SK-N-MC (cell line): ENCODE measurements around the gene RAD21L1.
"Not testable (repeated sequence)": the region's sequence is repeated elsewhere in the genome, so short reads cannot be mapped to it uniquely, and the experiment has no call there.

Experiments
- DNase-seq: peaks from one replicate; pipeline ENCODE4 v3.0.0-alpha.2; 2011; ENCODE audit warnings: low read depth, low spot score
- H3K27ac ChIP-seq: fragments of 200-600 bp; sonication (generic); 2 replicates; pipeline ENCODE4 v1.5.1; 2016; ENCODE audit warnings: mixed run types
- H3K36me3 ChIP-seq: fragments of 200-600 bp; sonication (generic); 2 replicates; pipeline ENCODE4 v1.6.1; 2017; ENCODE audit warnings: antibody characterized with exemption, low read length, mixed read lengths; ENCODE audit not compliant: insufficient read depth
- H3K4me3 ChIP-seq: fragments of 200-600 bp; sonication (generic); 2 replicates; pipeline ENCODE4 v1.5.1; 2016
- H3K9ac ChIP-seq: fragments of 200-600 bp; sonication (generic); 2 replicates; pipeline ENCODE4 v1.8.0; 2017; ENCODE audit warnings: mixed run types, mixed read lengths; ENCODE audit not compliant: insufficient read length
- H3K9me3 ChIP-seq: fragments of 200-600 bp; sonication (generic); 2 replicates; pipeline ENCODE4 v1.6.1; 2017; ENCODE audit warnings: low read depth, mild to moderate bottlenecking, antibody characterized with exemption, low read length, moderate library complexity, mixed read lengths
- EZH2 ChIP-seq: fragments of 200-600 bp; sonication (generic); IDR thresholded peaks from one replicate; pipeline ENCODE4 v1.6.1; 2017; ENCODE audit warnings: antibody characterized with exemption
- FOXP2 ChIP-seq: optimal IDR thresholded peaks from 2 replicates; pipeline ENCODE3; 2011; ENCODE audit warnings: mild to moderate bottlenecking, moderate library complexity; ENCODE audit not compliant: insufficient read depth; ENCODE audit errors: extremely low read length, control extremely low read depth
- POLR2AphosphoS5 ChIP-seq: IDR thresholded peaks from 2 replicates; pipeline ENCODE4 v1.6.1; 2012; ENCODE audit warnings: mild to moderate bottlenecking, low read depth, low read length, borderline replicate concordance

Gene RAD21L1

DNA sequence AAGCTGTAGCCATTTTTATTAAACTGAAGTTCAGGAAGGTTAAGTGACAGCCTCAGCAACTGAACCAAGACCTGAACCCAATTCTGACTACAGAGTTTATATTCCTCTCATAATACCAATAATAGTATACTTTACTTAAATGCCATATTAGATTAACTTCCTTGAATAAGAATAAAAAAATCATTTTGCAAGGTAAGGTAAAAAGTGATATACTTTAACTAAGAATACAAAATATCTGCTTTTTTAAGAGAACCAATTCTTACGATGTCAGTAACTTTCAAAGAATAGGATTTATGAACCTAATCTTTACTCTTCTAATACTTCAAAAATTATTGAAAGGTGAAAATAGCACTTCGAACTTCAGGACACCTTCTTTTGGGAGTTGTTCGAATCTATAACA is 3.7 kb downstream of the RAD21L1 start:
- TF ChIP-seq POLR2AphosphoS5 (no peak), EZH2 (no peak), FOXP2 (no peak)
- Histone ChIP-seq H3K9ac (no peak overlapping the region), H3K36me3 (no peaks in the 10 kb centered on the region)

GRCh38 chr20:1232286-1233111 is 6.7 kb downstream of the RAD21L1 start:
- Histone ChIP-seq H3K27ac (no peak overlapping the region), H3K36me3 (no peaks in the 10 kb centered on the region), H3K9ac (no peak overlapping the region), H3K9me3 (no peaks in the 10 kb centered on the region), H3K4me3 (no peak overlapping the region)
- TF ChIP-seq POLR2AphosphoS5 (no peak), FOXP2 (no peak), EZH2 (no peak)
- no peak for DNase-seq

More for the DNA sequence above, 3.7 kb downstream of the RAD21L1 start:
- Histone ChIP-seq H3K4me3 (no peak overlapping the region), H3K9me3 (no peaks in the 10 kb centered on the region), H3K27ac (no peak overlapping the region)
- DNase-seq = no peak

DNA sequence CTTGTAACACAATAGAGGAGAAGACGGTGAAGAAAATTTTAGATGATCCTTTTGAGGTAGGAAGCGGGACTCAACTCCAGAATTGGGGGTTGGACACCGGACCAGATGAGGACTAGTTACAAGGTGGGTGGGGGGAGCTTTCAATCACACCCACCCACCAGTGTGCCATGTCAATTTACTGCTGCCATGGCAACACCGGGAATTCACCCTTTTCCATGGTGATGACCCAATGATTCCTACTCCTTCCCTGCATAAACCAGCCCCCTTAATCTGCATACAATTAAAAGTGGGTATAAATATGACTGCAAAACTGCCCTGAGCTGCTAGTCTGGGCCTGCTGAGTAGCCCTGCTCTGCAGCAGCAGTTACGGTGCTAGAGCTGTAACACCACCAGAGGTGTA is 14.7 kb downstream of the RAD21L1 start:
- Histone ChIP-seq H3K9me3 (no peaks in the 10 kb centered on the region), H3K27ac (no peak overlapping the region), H3K36me3 (no peaks in the 10 kb centered on the region), H3K9ac (no peak overlapping the region), H3K4me3 (no peak overlapping the region)
- DNase-seq = no peak
- TF ChIP-seq FOXP2 (no peak), POLR2AphosphoS5 (no peak), EZH2 (no peak)

- Histone ChIP-seq H3K9me3 (no peaks in the 10 kb centered on the region), H3K9ac (no peak overlapping the region), H3K36me3 (no peaks in the 10 kb centered on the region), H3K4me3 (no peak overlapping the region), H3K27ac (no peak overlapping the region)
- no peak for TF ChIP-seq FOXP2
- no peak for TF ChIP-seq POLR2AphosphoS5
- TF ChIP-seq EZH2 = no peak
- no peak for DNase-seq
These were observed 15.6 kb downstream of the RAD21L1 start for GRCh38 chr20:1241456-1241855.

DNA sequence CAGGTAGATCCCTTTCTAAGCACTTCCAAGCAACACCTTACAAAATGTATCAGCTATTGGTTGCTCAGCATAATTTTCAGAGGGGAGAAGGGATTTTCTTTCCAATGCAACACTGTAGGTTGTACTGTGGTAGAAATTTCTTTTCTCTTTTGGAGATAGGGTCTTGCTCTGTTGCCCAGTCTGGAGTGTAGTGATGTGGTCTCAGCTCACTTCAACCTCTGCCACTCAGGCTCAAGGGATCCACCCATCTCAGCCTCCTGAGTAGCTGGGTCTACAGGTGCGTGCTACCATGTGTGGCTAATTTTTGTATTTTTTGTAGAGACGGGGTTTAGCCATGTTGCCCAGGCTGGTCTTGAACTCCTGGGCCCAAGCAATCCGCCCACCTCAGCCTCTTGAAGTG is 16.3 kb downstream of the RAD21L1 start:
- no peak overlapping the region for H3K9ac ChIP-seq

DNA sequence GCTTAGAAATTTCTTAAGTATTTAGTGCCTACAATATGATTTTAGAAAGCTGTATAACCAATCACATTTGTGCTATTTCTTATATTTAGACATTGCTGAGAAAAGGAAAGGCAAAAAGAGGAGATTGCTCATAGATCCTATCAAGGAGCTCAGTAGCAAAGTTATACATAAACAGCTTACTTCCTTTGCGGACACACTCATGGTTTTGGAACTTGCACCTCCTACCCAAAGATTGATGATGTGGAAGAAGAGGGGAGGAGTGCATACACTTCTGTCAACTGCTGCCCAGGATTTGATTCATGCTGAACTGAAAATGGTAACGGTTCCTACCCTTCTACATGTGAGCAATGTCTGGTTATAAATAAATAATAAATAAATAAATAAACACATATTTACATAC is 16.7 kb downstream of the RAD21L1 start:
- Histone ChIP-seq H3K4me3 (no peak overlapping the region), H3K9me3 (no peaks in the 10 kb centered on the region), H3K27ac (no peak overlapping the region), H3K9ac (no peak overlapping the region), H3K36me3 (no peaks in the 10 kb centered on the region)
- no peak for DNase-seq
- TF ChIP-seq FOXP2 = no peak
- TF ChIP-seq EZH2 = no peak
- no peak for TF ChIP-seq POLR2AphosphoS5

More for the DNA sequence above, 16.3 kb downstream of the RAD21L1 start:
- no peak for TF ChIP-seq EZH2
- no peak for TF ChIP-seq FOXP2
- TF ChIP-seq POLR2AphosphoS5 = no peak
- DNase-seq = no peak
- Histone ChIP-seq H3K9me3 (no peaks in the 10 kb centered on the region), H3K36me3 (no peaks in the 10 kb centered on the region), H3K4me3 (no peak overlapping the region), H3K27ac (no peak overlapping the region)

DNA sequence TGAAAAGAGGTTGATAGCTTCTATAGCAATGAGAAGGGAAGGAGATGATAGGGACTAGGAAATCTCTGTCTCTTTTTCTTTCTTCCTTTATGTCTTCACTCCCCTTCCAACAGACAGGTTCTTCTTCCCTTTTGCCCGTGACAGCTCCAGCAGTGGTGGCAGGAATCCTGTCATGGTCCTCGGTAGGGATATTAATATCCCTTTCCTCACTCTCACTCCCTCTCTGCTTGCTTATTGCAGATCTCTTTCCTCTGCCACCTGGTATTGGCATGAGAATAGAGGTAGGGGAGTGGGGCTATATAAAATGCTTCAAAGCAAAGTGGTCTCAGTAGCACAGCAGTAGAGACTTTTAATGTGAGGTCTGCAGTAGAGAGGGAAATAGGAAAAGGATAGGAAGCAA is 19.7 kb downstream of the RAD21L1 start:
- TF ChIP-seq FOXP2 = no peak
- TF ChIP-seq POLR2AphosphoS5 = no peak
- no peak for TF ChIP-seq EZH2
- H3K27ac ChIP-seq = no peak overlapping the region
- H3K4me3 ChIP-seq = no peak overlapping the region
- no peaks in the 10 kb centered on the region for H3K9me3 ChIP-seq
- H3K36me3 ChIP-seq = no peaks in the 10 kb centered on the region
- no peak overlapping the region for H3K9ac ChIP-seq
- DNase-seq = no peak

DNA sequence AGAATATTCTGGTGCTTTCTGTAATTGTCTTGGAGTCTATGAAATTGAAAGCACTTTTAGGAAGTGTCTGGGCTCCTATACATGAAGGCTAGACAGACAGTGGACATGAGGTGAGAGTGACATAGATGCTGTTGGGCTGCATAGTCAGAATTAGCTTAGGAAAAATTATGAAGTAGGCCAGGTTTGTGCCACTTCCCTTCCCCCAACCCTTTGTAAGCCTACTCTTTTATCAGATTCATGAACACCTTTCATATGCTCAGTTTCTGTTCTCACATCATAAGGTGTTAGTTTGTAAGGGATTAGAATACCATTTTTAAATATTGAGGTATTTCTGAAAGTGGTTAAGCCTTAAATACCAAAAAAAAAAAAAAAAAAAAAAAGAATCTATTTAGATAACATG is 21.8 kb downstream of the RAD21L1 start:
- no peaks in the 10 kb centered on the region for H3K36me3 ChIP-seq
- no peaks in the 10 kb centered on the region for H3K9me3 ChIP-seq
- no peak overlapping the region for H3K9ac ChIP-seq
- no peak overlapping the region for H3K4me3 ChIP-seq
- DNase-seq = no peak
- H3K27ac ChIP-seq = no peak overlapping the region
- TF ChIP-seq POLR2AphosphoS5 = no peak
- TF ChIP-seq EZH2 = no peak
- TF ChIP-seq FOXP2 = no peak

- not testable (repeated sequence) for H3K27ac ChIP-seq, H3K9ac ChIP-seq, H3K9me3 ChIP-seq, DNase-seq, H3K4me3 ChIP-seq, H3K36me3 ChIP-seq
These were observed 24.4 kb downstream of the RAD21L1 start for GRCh38 chr20:1250282-1250681.
